OCI-LY7 (cell line): ENCODE measurements around the gene CREB1. TPM values are rescaled to one million over a fixed set of nuclear protein-coding genes. Genes with fewer than 3 reads are reported as not detected.

ENCODE experiments used
- BruUV-seq: library from RNA; stranded (reverse); fragments of 400-500 nt; replicated peaks from 2 replicates; lab custom pipeline; 2021; lab: Mats Ljungman, UMichigan
- CTCF ChIA-PET: fragments of 300-600 bp; sonication (Branson Sonifier 250); formaldehyde crosslinking; loops from one replicate; lab custom pipeline; 2022; ENCODE audit warnings: antibody characterized with exemption; ENCODE audit not compliant: unreplicated experiment; lab: Charles Lee
- POLR2A ChIA-PET: fragments of 300-600 bp; sonication (Branson Sonifier 250); formaldehyde crosslinking; loops from one replicate; lab custom pipeline; 2022; ENCODE audit warnings: antibody characterized with exemption; lab: Charles Lee
- DNase-seq: peaks from one replicate; pipeline ENCODE4 v3.0.0-alpha.2; 2015; ENCODE audit warnings: low spot score
- H2AFZ ChIP-seq: fragments of 200-600 bp; sonication (generic), shearing (Covaris generic); 2 replicates; pipeline ENCODE4 v1.6.1; 2014; ENCODE audit warnings: mild to moderate bottlenecking, antibody characterized with exemption, low read length, moderate library complexity
- H3K27ac ChIP-seq: fragments of 200-600 bp; sonication (generic); 2 replicates; pipeline ENCODE4 v1.5.1; 2014; ENCODE audit warnings: mixed run types, low read depth, mild to moderate bottlenecking, moderate library complexity, low read length, inconsistent platforms; ENCODE audit not compliant: poor library complexity, severe bottlenecking
- H3K36me3 ChIP-seq: fragments of 200-600 bp; sonication (generic); 2 replicates; pipeline ENCODE4 v1.6.1; 2014; ENCODE audit warnings: mild to moderate bottlenecking, antibody characterized with exemption, low read length, moderate library complexity, mixed read lengths; ENCODE audit not compliant: insufficient read depth
- H3K4me1 ChIP-seq: fragments of 200-600 bp; sonication (generic); 2 replicates; pipeline ENCODE4 v1.5.1; 2014; ENCODE audit warnings: mild to moderate bottlenecking, low read length; ENCODE audit not compliant: insufficient read depth, poor library complexity, severe bottlenecking
- H3K4me2 ChIP-seq: fragments of 200-600 bp; sonication (generic); 2 replicates; pipeline ENCODE4 v1.6.1; 2014; ENCODE audit warnings: mild to moderate bottlenecking, low read length
- H3K4me3 ChIP-seq: fragments of 200-600 bp; sonication (generic); 2 replicates; pipeline ENCODE4 v1.5.1; 2014; ENCODE audit warnings: mild to moderate bottlenecking, low read depth, low read length; ENCODE audit not compliant: poor library complexity, severe bottlenecking
- H3K79me2 ChIP-seq: fragments of 200-600 bp; sonication (generic); 2 replicates; pipeline ENCODE4 v1.6.1; 2016; ENCODE audit warnings: low read depth, mild to moderate bottlenecking, low read length, moderate library complexity, mixed read lengths; ENCODE audit not compliant: insufficient read depth
- H3K9me2 ChIP-seq: fragments of 200-600 bp; sonication (generic); 2 replicates; pipeline ENCODE4 v1.6.1; 2016; ENCODE audit warnings: mild to moderate bottlenecking, low read length, mixed read lengths; ENCODE audit not compliant: insufficient read depth
- H3K9me3 ChIP-seq: fragments of 200-600 bp; sonication (generic); 2 replicates; pipeline ENCODE4 v1.6.1; 2014; ENCODE audit warnings: mild to moderate bottlenecking, mixed run types, low read length, mixed read lengths
- H4K20me1 ChIP-seq: fragments of 200-600 bp; sonication (generic); 2 replicates; pipeline ENCODE4 v1.6.1; 2014; ENCODE audit warnings: mild to moderate bottlenecking, antibody characterized with exemption, low read length, moderate library complexity, mixed read lengths; ENCODE audit not compliant: insufficient read depth
- CTCF ChIP-seq: fragments of 200-600 bp; sonication (generic); conservative IDR thresholded peaks from 2 replicates; pipeline ENCODE4 v1.5.1; 2014; ENCODE audit warnings: mild to moderate bottlenecking, antibody characterized with exemption, low read length, moderate library complexity, mixed read lengths
- EZH2phosphoT487 ChIP-seq: fragments of 200-600 bp; sonication (generic); IDR thresholded peaks from 2 replicates; pipeline ENCODE4 v1.6.1; 2018; ENCODE audit warnings: low read depth, borderline replicate concordance, mild to moderate bottlenecking, mixed run types, antibody characterized with exemption, low read length, moderate library complexity, mixed read lengths
- intact Hi-C: fragments of 100-400 bp; cut with micrococcal nuclease; formaldehyde crosslinking; loops from one replicate; pipeline ENCODE4 v1.10.0; 2022; ENCODE audit not compliant: unreplicated experiment
- total RNA-seq, 2 experiments: library from RNA; depleted of rRNA in 1 of 2; stranded (reverse); fragments of >200 nt in 1 of 2; shearing (Covaris generic) in 1 of 2; gene quantifications; 2 replicates each; pipeline ENCODE4 v1.2.3, GENCODE V29; 2014 to 2022

CREB1 gene
- total RNA-seq, 2 experiments from 2014 or later: 54.3 to 84.9 TPM

- intact Hi-C loops: no loop called here
- no peak for TF ChIP-seq CTCF
- TF ChIP-seq EZH2phosphoT487: no peak
- peaks cover 54% of the 10 kb centered on the region for H3K4me1 ChIP-seq
- peak overlapping the region; percentile 43 for H3K4me3 ChIP-seq
- DNase-seq: peak; percentile 75
- ChIA-PET POLR2A (interaction anchor here (0.8 to 2.7 kb wide), 7 partner anchors 37 to 853 kb away, joined by 3 to 13 read pairs (median 4); partner anchors contain the start of gene CCNYL1), CTCF (no interaction called here)
- peak overlapping the region; percentile 66 for H3K27ac ChIP-seq
- H3K79me2 ChIP-seq: peaks cover 47% of the 10 kb centered on the region; the same call in 1 of the 2 replicates
- H2AFZ ChIP-seq: peak overlapping the region; percentile 28; the same call in 1 of the 2 replicates
- no TSS peak for BruUV-seq
- no peaks in the 10 kb centered on the region for H3K9me3 ChIP-seq
- H3K36me3 ChIP-seq: peaks cover 83% of the 10 kb centered on the region
- no peaks in the 10 kb centered on the region for H4K20me1 ChIP-seq
- peak overlapping the region; percentile 67 for H3K4me2 ChIP-seq
- no peaks in the 10 kb centered on the region for H3K9me2 ChIP-seq
These were observed 90.0 kb downstream of the CREB1 start for GRCh38 chr2:207619764-207620203.

GRCh38 chr2:207621501-207622039 lies 91.8 kb downstream of the CREB1 start:
- Histone ChIP-seq H3K79me2 (peaks cover 47% of the 10 kb centered on the region; the same call in 1 of the 2 replicates), H3K36me3 (peaks cover 65% of the 10 kb centered on the region), H2AFZ (no peak overlapping the region), H3K4me2 (peak overlapping the region; percentile 98), H3K4me3 (peak overlapping the region; percentile 25), H4K20me1 (no peaks in the 10 kb centered on the region), H3K9me2 (no peaks in the 10 kb centered on the region), H3K4me1 (peaks cover 60% of the 10 kb centered on the region), H3K9me3 (no peaks in the 10 kb centered on the region), H3K27ac (peak overlapping the region; percentile 32)
- TF ChIP-seq EZH2phosphoT487 (no peak), CTCF (no peak)
- ChIA-PET POLR2A (interaction anchor here (0.5 to 2.7 kb wide), 11 partner anchors 17 to 1479 kb away, joined by 3 to 13 read pairs (median 3); partner anchors contain the start of genes CCNYL1 and FZD5), CTCF (no interaction called here)
- DNase-seq: no peak
- BruUV-seq: no TSS peak
- intact Hi-C loops: no loop called here
